CD4-positive, alpha-beta T cell treated with Interleukin-17A for 4 hours (primary cell): ENCODE results near the gene ABCC8.

ENCODE experiments used
- DNase-seq: peaks from one replicate; pipeline ENCODE4 v3.0.0-alpha.2; 2020; ENCODE audit warnings: mixed read lengths

ABCC8 gene

GRCh38 chr11:17384002-17384511, 92.6 kb downstream of the ABCC8 start:
- peak; percentile 90 for DNase-seq

- no peak for DNase-seq
Observed at GRCh38 chr11:17383461-17383860, 93.2 kb downstream of the ABCC8 start.

DNA sequence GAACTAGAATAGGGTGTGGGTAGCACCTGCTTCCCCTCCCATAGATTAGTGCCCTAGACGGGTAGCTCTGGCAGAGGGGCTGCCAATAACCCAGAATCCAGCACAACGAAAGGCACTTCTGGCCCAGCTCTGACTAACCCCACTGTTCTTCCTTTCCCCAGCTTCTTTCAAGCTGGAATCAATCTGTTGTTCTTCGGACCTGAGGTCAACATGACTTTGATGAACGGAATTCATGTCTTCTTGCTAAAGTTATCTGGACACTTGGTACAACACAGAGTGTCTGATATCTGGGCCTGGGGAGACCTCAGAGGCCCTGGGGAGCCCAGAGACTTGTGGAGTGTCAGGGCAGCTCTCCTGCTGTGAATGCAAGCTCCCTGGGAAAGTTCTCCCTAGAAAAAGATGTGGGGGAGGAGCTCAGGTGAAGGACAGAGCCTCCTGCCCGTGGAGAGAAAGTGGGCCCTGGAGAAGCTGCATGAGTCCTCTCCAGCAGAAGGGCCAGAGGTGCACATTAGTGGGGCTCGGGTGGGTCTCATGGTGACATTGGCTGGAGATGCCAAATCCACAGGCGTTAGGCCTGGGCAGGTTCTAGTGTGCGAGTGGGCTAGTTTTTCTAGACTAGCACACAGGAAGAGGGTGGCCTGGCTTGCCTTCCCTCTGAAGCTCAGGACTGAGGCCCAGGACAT, 94.5 kb downstream of the ABCC8 start:
- DNase-seq, result no peak

DNA sequence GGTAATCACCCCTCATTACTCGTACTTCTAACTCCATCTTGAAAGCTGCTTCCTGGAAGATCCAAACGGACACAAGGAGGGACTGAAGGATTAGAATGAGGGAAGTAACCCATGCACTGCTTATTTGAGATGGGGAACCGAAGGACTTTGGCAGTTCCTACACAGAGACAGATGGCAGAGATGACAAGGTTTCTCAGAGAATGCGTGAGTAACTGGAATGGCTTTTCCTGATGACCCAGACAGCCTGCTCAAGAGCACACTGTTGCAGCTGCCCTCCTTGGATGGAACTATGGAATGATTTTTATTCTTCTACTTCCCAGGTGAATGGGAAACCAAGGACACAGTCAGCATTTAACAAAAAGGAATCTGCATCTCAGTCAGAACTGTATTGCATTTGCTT, 95.5 kb downstream of the ABCC8 start:
- DNase-seq, result no peak

- no peak for DNase-seq
Observed at GRCh38 chr11:17379383-17380180, 97.1 kb downstream of the ABCC8 start.

GRCh38 chr11:17378655-17379054, 98.0 kb downstream of the ABCC8 start:
- DNase-seq, result no peak

DNA sequence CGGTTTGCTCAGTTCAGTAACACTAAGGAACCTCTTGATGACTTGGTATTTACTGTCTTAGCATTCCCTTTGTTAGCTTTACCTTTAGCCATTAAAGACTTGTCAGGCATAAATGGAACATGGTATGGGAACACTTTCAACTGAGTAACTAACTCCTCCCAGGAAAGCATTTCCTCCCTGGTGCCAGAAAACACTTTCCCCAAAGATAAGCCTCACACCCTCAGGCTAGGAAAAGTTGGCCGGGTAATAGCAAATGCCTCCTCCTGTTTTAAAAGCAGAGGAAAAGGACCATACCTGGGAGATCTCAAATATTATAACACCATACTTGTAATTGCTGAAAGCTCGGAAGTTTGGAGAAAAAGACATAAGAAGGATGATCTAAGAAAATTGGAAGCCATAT, 100.2 kb downstream of the ABCC8 start:
- no peak for DNase-seq

GRCh38 chr11:17375547-17375946, 101.1 kb downstream of the ABCC8 start:
- DNase-seq, result no peak

GRCh38 chr11:17371614-17372013, 105.0 kb downstream of the ABCC8 start:
- DNase-seq, result no peak

DNA sequence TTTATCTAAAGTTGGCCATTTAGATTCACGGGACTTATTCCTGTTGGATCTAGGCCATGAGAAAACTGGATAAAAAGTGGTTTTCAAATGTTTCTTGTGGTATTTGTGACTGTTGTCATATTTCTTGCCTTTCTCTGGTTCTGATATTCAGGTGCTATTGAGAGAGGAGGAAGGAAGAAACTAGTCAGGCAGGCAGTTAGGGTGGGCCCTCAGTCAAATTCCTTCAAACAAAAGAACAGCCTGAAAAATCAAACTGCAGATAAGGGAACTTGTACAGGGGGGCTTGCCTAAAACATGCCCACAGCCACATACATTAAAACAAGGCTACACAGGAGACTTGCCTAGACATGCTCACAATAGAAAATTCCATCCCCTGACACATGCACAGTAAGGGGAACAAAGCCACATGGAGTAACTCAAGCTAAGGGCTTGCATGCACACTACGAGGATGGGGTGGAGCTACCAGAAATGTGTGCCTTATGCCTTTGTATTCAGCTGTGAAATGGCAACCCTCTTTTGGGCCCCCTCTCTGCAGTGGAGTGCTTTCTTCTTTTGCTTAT, 106.9 kb downstream of the ABCC8 start:
- DNase-seq, result no peak

- DNase-seq, result no peak
Observed at GRCh38 chr11:17369094-17369493, 107.6 kb downstream of the ABCC8 start.

GRCh38 chr11:17368551-17368950, 108.1 kb downstream of the ABCC8 start:
- DNase-seq, result no peak

DNA sequence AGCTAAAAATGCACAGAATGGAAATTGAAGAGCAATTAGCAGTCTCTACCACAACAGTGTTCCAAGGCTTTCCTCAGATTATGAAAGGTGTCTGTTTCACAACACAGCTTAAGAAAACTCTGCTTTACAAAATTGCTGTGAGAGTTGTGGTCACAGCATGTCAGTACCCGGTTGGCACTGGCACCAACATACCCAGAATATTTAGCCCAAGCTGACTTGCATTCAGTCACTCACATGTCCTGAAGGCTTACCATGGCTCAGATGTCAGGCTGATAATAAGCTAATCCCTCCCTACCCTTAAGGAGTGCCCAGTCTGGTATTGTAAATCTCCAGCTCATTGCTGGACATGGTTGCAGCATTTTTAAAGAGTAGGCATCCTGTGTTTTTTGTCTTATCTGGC, 110.2 kb downstream of the ABCC8 start:
- no peak for DNase-seq

DNA sequence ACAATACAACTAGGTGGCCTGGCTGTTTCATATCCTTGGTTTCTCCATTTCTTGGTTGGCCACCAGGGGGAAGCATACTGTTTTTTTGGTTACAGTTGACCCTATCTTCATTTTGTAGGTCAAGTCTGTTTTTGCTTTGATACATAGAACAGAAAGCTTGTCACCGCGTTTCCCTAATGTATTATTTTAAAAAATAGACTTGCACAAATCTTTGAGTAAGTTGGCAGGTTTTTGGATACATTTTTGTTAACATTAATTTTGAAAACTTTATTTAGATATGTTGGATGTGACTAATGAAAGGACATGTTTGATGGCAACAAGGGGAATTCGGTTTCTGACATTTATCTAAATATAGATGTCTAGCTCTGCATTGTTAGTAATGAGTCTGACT, 122.0 kb downstream of the ABCC8 start:
- peak; percentile 75 for DNase-seq

DNA sequence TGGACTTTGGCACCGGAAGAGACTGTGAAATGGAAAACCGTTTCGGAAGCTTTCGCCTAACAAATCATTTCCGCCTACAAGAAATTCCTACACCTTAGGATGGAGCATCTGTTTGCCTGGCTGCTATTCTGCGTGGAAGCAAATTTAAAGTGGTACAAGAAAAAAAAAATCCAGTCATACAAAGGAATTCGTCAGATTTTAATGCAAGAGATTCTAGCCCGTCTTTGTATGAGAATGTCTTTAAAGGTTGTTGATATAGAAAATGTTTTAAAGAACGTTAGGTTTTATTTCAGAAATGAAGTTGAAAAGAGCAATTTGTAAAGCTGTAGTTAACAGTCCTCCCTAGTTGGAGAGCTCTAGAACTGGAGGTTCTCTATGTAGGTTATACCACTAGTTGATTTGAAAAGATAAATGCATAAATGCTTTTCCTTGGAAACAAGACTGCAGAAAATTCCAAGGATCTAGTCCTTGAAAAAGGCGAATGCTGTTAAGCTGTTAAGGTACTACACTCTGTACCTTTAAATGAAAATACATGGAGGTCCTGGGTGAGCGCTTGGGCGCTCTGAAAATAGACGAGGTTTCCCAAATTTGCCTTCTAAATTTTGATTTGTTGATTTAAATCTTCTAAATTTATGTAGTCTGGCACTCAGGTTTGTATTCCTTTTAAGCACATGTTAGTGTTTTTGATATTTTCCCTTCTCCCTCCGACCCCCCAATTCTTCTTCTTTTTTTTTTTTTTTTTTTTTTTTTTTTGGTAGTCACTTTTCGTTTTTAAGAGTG, 122.6 kb downstream of the ABCC8 start:
- DNase-seq, result no peak

DNA sequence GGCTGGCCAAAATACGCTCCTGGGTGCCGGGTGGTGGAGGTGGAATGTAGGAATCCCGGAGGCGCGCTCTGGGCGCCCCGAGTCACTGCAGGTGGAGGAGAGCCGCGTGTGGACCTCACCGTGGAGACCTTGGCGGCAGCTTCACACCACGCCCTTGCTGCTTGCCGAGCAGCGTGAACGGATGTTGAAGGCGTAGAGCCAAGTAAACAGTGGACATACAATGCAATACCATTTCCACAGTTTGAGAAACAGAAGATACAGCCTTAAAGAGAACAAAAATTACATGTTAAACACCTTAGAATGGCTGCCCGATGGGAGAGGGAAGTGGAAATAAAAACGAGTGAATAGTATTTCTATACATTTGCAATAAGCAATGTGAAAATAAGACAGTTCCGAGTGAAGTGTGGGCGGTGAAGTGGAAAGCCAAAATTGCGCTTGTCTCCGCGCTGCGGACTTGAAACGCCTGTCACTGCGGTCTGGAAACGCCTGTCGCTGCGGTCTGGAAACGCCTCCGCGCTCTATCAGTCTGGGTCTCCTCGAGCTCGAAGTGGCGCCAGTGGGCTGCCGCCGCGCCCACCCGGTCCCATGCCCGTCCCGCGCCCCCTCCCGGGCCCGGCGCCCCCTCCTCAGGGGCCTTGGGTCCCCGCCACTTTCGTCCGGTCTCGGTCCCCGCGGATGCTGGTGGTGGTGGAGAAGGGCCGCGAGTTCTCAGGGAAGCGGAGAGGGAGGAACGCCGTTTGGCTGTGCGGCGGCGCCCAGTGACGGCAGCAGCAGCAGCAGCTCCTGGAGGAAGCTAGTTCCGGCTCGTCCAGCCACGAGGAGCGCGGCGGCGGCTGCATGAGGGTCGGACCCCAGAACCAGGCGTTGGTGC, 123.5 kb downstream of the ABCC8 start:
- DNase-seq, result peak; percentile 47

DNA sequence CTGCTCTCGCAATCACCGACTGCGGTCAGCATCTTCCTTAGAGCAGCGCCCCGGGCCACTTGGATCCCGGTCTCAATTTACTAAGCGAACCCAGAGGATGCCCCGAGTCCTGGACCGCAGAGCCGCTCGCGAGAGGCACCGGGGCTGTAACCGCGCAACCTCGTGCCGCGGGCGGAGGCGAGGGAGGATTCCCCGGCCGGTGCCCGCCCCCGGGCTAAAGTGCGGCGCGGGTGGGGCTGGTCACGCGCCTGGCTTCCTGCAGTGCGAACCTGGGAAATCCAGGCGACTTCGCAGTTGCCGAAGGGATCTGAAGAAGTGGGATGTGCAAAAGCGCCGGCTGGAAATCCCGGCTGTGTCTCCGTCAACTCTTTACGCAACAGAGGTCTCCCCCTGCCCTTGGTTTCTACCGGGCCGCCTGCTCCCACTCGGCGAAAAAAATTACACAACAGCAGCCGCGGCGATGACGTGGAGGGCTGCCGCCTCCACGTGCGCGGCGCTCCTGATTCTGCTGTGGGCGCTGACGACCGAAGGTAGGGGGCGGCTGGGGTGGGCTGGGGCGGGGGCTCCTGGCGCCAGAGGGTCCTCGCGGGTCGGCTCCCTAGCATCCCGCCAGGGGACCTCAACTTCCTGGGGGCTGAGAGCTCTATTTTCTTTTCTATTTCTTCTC, 125.0 kb downstream of the ABCC8 start, which contains the start of gene NCR3LG1:
TSS of gene NCR3LG1 (plus strand) at position 291 of the 667 bp plus-strand sequence. CDS start at position 461, 170 bp downstream.
- peak; percentile 66 for DNase-seq

DNA sequence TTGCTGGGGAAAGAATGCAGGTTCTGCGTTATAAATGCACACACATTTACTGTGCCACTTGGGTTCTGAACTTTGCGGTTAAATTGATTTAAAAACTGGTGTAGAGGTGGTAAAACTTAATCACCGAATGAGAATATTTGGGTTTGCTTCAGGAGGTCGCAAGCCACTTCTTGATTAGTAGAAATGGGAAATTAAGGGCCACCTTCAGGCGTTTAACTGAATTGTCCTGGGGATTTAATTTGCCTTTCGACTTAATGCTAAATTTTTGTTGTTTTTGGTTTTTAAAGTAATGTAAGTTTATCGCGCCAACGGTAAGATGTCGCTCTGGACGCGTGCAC, 125.5 kb downstream of the ABCC8 start:
- no peak for DNase-seq

GRCh38 chr11:17350455-17351171, 126.0 kb downstream of the ABCC8 start:
- no peak for DNase-seq

DNA sequence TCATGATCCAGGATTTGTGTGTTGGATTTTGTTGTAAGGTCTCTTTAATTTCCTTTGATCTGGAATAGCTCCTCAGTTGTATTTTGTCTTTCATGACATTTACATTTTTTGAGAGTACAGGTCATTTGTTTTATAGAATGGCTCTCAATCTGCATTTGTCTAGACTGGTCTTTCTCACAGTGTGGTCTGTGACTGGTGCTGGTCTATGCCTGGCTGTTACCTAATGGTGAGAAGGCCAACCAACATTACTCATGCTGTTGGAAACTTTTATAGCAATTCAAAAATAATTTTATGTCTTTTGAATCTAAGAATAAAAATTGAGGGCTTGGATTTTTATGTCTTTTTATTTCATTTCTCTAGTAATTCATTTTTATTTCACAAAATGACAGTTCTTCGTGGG, 129.0 kb downstream of the ABCC8 start:
- DNase-seq, result no peak

GRCh38 chr11:17343907-17344306, 132.7 kb downstream of the ABCC8 start:
- DNase-seq, result no peak
